Measurements from ENCODE around the gene GALNT17. TPM values are rescaled to one million over a fixed set of nuclear protein-coding genes. Genes with fewer than 3 reads are reported as not detected.

Gene GALNT17
- total and polyA plus RNA-seq, 11 donors: 16.9 to 116 (median 73.1) TPM

GRCh38 chr7:71303566-71303965 is 171.6 kb downstream of the GALNT17 start:
- WGBS, 4 donors: 38 to 62% (median 56%) methylated on average over 6 of the region's 6 CpGs
- Histone ChIP-seq H3K4me1 (peaks cover 0 to 23% (median 2%) of the 10 kb centered on the region in 12 donors), H3K27ac (no peak overlapping the region)

DNA sequence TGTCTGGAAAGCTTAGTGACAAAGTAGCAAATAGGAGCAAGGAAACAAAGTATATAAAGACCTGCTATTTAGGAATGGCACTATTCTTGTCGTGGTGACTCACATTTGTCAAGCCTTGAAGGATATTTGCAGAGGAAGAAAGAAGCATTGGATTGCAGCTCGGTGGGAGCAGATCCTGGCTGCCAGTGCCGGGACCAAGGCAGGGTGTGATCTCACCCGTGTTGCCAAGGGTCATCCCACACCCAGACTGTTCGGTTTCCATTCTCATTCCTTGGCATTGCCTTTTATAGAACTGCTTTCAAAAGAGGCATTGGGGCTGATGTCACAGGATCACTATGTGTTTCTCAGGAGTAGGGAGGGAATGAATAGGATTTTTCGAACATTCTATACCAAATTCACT is 176.2 kb downstream of the GALNT17 start:
- Histone ChIP-seq H3K4me3 (no peak overlapping the region), H3K36me3 (no peaks in the 10 kb centered on the region), H3K27me3 (no peaks in the 10 kb centered on the region), H3K27ac (peak overlapping the region; percentile 22 to 95 (median 68)), H3K9me3 (no peaks in the 10 kb centered on the region), H3K4me1 (peaks cover 0 to 28% (median 2%) of the 10 kb centered on the region in 12 donors)
- 14 to 26% (median 22%) methylated on average over 6 of the region's 6 CpGs for WGBS, 4 donors
- ATAC-seq: peak; percentile 82 to 91 (median 89)
- DNase-seq: peak in 4 of 5 donors; percentile 43 to 64 (median 58)
- intact Hi-C loops (cut with DNase I): loop anchor here in 1 of 10 donors (5.0 kb wide), 1 partner anchor 86 kb away; no protein-coding TSS in a partner anchor
- TF ChIP-seq POLR2A (IDR thresholded peaks at IDR 0.05) (no peak), CTCF (IDR thresholded peaks at IDR 0.05) (no peak)

More at GRCh38 chr7:71303566-71303965, 171.6 kb downstream of the GALNT17 start:
- no peak overlapping the region for H3K4me3 ChIP-seq
- no peaks in the 10 kb centered on the region for H3K27me3 ChIP-seq
- TF ChIP-seq CTCF (IDR thresholded peaks at IDR 0.05): no peak
- TF ChIP-seq POLR2A (IDR thresholded peaks at IDR 0.05): no peak
- intact Hi-C loops (cut with DNase I): no loop called here
- H3K9me3 ChIP-seq: no peaks in the 10 kb centered on the region
- no peaks in the 10 kb centered on the region for H3K36me3 ChIP-seq
- no peak for DNase-seq
- no peak for ATAC-seq

DNA sequence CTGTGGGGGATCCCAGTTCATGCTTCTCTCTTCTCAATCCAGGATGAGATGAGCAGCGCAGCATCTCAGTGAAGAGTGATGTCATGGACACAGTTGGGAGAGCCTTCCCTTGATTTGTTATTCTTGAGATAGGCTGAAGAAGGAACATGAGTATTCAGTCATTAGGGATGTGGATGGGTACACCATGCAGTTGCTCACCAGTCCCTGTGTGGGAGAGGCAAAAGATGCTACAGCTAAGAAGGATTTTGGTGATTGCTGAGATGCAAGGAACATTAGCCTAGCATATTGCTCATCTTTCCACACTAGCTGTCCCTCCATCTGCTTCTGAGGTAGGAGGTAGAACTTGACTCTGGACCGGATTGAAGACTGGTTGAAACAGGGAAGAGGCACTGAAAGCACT is 179.6 kb downstream of the GALNT17 start:
- Histone ChIP-seq H3K27me3 (no peaks in the 10 kb centered on the region), H3K36me3 (no peaks in the 10 kb centered on the region), H3K27ac (peak overlapping the region in 5 of 12 donors; percentile 7 to 89 (median 53)), H3K4me1 (peaks cover 0 to 28% (median 2%) of the 10 kb centered on the region in 12 donors), H3K4me3 (no peak overlapping the region), H3K9me3 (peaks cover 0 to 13% (median 0%) of the 10 kb centered on the region in 12 donors)
- 65 to 91% (median 74%) methylated on average over 2 of the region's 2 CpGs for WGBS, 4 donors
- ATAC-seq (no peak), DNase-seq (no peak)
- intact Hi-C loops (cut with DNase I): no loop called here
- no peak for TF ChIP-seq CTCF (IDR thresholded peaks at IDR 0.05)
- no peak for TF ChIP-seq POLR2A (IDR thresholded peaks at IDR 0.05)

GRCh38 chr7:71312755-71313490 is 181.0 kb downstream of the GALNT17 start:
- 90 to 95% (median 91%) methylated on average over 3 of the region's 3 CpGs for WGBS, 4 donors
- intact Hi-C loops (cut with DNase I): no loop called here

More at GRCh38 chr7:71312755-71313490, 181.0 kb downstream of the GALNT17 start:
- DNase-seq (no peak), ATAC-seq (no peak)
- Histone ChIP-seq H3K4me1 (peaks cover 0 to 19% (median 0%) of the 10 kb centered on the region in 12 donors), H3K27me3 (no peaks in the 10 kb centered on the region), H3K4me3 (no peak overlapping the region), H3K9me3 (peaks cover 0 to 13% (median 0%) of the 10 kb centered on the region in 12 donors), H3K36me3 (no peaks in the 10 kb centered on the region), H3K27ac (peak overlapping the region in 1 of 12 donors; percentile 40)
- TF ChIP-seq CTCF (IDR thresholded peaks at IDR 0.05) (no peak), POLR2A (IDR thresholded peaks at IDR 0.05) (no peak)

Measured in heart left ventricle (tissue), 16 donors.